DMS79 (cell line): ENCODE results near the gene UNC79.

Source experiments
- DNase-seq: peaks from one replicate; lab custom pipeline; 2025; lab: John Stamatoyannopoulos, UW

Gene UNC79

DNA sequence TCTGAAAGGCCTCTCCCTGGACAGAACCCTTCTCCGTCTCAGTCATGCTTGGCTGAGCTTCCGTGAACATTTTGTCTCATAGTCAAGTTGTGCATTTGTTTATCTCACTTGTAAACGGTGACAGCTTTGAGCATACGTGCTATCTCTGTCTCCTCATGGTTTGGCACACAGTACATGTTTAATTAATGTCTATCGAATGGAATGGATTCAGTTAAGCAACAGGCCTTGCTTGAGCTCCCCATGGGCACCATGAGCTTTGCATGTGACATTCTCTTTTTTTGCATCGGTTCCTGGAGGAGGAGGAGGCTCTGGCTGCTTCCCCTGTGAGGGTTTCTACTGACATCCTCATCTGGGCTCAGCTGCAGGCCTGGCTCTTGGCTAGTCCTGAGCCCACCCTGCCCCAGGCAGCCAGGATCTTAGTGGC is 277.6 kb downstream of the UNC79 start:
- peak; percentile 49 for DNase-seq

DNA sequence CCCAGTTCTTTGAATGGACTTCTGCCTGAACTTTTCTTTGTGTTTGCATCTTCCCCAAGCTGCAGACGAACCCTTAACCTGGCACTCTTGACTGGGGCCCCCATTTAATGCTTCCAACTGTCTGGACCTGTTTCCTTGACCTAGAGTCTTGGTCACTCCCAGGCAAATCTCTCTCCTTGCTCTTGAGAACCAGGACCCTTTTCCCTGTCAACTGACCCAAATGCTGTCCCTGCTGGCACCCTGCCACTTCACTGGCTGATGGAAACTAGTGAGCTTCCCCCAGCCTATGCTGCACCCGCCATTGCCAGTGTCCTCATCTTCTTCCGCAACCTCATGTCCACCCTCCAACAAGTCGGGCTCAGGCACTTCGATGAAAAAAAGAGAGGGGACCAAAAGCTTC is 278.1 kb downstream of the UNC79 start:
- DNase-seq: no peak

GRCh38 chr14:93709249-93709648 is 278.5 kb downstream of the UNC79 start:
- DNase-seq: no peak

DNA sequence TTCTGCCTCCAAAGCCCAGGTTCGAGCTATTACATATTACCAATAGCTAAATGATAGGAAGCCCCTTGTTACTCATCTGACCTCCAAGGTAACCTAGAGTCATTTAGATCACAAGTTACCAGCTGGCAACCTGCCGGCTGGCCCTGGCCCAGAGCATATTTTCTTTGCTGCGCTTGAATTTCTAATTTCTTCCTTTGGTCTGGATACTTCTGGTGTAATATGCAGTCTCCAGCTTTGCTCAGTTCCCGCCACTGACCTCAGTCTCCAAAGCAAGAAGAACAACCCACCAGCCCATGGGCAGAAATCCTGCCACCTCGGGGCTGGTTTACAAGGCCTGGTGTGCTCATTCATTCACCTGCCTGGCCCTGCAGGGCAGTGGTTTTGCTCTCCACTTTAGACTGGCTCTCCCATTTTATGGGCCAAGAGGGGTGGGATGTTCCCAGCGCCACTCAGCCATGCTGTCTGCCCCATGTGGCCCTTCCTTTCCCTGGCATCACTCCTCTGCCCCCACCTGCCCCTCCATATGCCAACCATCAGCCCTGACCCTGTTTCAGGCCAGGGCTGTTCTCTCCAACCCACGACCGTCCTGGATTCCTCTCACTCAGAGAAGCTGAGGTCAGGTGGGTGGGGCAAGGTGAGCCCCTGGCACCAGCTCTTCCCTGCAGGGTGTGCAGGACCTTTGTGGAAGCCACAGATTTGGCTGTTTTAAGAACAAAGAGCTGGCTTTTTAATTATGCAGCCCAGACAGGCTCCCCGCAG is 281.5 kb downstream of the UNC79 start:
- peak; percentile 91 for DNase-seq

GRCh38 chr14:93712838-93713724 is 282.3 kb downstream of the UNC79 start:
- DNase-seq: peak; percentile 94

GRCh38 chr14:93713726-93714405 is 283.1 kb downstream of the UNC79 start:
- DNase-seq: no peak

DNA sequence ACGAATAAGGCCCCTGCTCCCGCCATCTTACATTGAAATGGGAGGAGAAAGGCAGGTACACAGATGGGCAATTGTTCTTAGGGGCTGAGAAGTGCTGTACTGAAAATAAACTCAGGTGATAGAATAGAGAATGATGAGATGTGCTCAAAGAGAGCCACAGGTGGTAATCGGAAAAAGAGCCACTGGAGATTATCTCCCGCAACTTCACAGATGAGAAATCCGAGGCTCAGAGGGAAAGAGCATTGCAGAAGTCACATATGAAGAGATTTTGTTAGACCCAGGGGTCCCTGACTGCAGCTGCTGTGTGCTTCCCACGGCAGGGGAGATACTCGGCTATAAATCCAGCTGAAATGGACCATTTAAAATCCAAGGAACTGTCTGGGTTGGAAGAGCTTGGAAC is 283.9 kb downstream of the UNC79 start:
- no peak for DNase-seq

GRCh38 chr14:93715279-93715927 is 284.7 kb downstream of the UNC79 start:
- no peak for DNase-seq

GRCh38 chr14:93716002-93716745 is 285.4 kb downstream of the UNC79 start:
- DNase-seq: no peak

DNA sequence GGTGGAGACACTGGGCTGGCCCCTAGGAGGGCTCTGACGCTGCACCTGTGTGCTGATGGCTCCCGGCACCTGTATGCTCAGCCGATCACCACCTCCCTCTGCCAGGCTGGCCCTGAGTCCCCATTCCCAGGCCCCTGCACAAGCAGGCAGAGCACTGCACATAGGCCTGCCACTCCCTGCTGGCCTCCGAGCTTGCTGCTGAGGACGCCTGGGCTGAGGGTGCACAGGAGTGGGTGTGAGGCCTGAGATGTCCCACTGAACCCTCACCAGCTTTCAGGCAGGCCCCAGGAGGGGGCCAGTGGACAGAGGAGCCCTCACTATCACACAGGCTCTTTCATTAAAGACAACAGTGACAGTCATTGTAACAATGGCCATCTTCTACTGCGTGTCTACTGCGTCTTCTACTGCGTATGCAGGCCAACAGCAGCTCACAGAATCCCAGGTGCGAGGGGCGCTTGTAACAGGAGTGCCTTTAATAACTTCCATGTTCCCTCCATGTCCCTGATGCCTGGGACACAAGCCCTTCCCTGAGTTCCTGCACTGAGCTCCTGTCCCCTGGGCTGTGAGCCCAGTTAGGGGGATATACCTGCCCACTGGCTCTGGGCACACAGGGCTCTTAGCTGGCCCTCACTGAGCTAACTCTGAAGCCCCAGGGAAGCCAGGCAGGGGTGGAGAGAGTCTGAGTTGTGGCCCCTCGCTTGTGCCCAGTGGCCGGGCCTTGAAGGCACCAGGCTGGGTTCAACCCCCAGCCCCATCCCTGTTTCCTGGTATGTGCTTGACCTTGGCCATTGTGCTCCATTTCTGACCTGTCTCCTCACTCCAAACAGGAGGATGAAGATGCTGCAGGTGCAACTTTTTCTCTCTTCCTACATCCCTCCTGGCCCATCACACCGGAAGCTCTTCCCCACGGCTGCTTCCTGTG is 286.3 kb downstream of the UNC79 start:
- no peak for DNase-seq

DNA sequence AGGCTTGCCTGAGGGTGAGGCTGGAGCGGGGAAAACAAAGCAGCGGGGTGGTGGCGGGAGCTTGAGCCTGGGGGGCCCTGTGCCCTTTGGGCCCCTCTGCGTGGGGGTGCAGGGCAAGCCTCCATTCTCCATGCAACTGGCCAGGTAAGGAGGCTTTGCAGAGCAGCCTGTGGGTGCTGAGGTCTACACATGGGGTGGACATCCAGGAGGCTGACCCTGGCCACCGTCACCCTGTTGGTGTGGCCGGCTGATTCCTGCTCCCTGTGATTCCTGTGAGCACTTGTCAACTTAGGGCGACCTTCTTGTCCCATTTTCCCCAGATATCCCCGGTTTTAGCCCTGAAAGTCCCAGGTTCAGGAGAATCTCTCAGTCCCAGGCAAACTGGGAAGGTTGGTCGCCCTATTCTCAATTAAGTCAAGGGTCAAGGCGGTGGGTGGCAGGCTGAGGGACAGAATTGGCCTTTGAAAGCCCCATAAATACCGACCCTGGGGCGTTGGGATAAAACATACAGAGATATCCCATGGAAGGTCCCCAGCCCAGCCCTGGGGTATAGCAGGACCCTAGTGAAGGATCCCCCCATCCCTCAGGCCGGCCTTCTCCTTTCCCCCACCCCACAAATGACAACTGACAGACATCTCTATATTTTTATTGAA is 287.1 kb downstream of the UNC79 start:
- no peak for DNase-seq

DNA sequence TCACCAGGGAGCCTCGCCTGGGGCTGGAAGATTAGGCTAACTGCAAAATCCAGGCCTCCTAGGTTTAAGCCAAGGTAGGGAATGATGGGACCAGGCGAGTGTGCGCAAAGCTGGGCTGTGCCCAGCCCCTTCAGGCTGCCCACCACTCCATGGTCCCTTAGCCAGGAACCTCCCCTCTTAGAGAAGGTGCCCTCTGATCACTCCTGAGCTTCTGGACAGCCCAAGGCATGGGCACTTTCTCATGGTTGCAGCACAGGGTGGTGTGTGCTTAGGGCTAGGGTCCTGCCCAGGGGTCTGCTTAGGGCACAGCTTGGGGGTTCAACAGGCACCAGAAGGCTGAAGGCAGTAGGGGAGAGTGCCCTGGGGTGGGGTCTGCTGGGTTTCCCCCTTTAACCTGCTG is 288.5 kb downstream of the UNC79 start:
- no peak for DNase-seq

DNA sequence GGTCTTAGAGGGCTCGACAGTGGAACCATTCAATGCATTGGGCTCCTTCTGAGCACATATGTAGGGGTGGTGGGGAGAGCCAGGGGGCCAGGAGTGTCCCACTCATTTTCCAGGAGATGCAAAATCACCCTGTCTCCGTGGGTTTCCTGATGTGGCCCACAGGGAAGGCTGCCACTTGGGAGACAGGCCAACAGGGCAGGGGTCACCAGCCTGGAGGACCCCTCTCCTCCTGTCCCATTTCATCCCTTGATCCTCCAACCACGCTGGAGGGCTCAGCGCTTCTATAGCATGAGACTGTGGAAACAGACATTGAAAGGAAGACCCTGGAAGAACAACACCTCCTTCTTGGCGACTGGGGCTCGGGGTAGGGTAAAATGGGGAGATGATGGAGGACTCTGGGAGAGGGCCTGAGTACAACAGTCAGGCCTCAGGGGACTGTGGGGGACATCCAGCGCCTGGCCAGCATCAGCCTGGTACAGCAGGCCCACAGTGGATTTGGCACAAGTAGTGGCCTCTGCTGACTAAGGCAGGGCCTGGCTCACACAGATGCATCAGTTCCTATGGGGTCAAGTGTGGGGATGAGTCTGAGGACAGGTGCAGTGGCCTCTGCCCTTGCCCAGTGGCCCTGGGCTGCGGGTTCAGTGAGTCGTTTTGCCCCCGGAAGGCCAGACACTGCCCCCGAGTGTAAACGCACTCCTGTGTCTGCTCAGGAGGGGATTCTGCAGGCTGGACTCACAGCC is 289.5 kb downstream of the UNC79 start:
- no peak for DNase-seq

DNA sequence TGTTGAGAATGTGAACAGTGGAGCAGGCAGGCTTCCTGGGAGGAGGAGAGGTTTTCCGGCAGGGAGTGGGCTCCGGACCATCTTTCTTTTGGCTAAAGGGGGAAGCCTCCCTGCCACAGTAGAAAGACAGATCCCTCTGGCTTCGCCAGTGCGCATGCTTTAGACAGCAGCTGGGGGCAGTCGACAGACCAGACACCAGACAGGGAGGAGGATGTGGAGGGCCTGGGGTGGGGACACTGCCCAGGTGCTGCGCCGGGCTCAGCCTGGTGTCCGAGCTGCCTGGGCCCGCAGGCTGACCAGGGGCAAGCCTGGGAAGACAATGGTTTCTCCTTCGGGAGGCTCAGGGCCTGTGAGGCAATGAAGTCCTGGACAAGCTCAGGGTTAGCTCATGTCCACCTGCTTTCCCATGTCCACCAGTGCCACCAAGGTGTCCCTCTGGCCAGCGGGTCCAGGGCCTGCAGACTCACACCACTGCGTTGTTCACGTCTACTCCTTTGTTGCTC is 290.3 kb downstream of the UNC79 start:
- DNase-seq: no peak

DNA sequence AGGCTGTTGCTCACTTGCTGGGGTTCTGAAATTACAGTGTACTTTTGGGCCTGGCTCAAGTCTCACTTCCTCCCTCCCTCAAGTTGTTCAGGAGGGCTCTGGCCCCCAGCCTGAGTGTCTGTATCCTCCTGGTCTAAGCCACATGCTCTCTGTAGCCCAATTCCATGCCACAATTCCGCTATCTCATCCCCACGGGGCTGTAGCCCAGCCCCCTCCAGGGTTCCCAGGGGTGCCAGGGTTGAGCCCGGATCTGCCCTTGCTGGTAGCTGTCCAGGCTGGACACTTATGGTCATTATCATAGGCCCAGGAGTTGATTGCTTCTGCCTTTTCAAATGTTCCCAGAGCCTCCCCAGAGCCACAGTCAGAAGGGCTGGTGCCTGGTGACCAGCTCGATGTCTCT is 292.3 kb downstream of the UNC79 start:
- no peak for DNase-seq

DNA sequence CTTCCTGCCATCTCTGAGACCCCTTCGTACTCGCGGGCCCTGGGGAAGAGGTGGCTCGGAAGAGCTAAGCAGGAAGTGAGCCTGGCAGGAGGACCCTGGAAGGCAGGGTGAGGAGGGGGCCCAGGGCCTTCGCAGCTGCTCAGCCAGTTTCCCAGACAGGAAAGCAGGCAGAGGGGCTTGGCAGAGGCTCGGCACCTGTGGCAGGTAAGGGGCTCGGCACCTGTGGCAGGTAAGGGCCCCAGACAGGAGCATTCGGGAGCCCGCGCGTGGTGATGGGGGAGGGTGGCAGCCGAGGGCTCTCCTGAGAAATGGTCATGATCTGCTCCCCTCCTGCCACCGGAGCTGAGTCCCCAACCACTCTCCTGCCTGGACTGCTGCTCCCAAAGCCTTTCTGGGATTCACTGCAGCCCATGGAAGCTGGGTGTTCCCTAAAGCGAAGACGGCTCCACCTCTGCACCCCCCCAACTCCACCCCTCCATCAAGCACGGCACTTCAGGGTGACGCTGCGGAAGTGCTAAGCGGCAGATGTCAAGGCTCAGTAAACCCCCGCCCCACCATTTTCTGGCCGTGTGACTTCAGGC is 294.4 kb downstream of the UNC79 start:
- no peak for DNase-seq

DNA sequence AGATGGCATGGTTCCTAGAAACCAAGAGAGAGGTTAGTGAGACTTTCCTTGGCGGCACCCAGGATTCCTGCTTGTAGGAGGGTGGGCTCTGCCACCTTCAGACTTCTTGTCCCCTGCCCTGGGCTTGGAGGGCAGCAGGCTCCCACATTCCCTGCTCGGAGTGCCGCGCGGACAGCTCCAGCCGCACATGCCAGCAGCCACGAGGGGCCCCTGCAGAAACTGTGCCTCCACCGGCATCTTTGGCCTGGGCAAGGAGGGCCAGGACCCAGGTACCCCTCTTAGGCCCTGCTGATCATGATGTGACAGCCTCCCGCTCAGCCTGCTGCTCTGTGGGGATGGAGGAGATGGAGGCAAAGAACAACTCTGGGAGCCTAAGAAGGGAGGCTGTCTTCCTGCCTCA is 295.3 kb downstream of the UNC79 start:
- DNase-seq: no peak

DNA sequence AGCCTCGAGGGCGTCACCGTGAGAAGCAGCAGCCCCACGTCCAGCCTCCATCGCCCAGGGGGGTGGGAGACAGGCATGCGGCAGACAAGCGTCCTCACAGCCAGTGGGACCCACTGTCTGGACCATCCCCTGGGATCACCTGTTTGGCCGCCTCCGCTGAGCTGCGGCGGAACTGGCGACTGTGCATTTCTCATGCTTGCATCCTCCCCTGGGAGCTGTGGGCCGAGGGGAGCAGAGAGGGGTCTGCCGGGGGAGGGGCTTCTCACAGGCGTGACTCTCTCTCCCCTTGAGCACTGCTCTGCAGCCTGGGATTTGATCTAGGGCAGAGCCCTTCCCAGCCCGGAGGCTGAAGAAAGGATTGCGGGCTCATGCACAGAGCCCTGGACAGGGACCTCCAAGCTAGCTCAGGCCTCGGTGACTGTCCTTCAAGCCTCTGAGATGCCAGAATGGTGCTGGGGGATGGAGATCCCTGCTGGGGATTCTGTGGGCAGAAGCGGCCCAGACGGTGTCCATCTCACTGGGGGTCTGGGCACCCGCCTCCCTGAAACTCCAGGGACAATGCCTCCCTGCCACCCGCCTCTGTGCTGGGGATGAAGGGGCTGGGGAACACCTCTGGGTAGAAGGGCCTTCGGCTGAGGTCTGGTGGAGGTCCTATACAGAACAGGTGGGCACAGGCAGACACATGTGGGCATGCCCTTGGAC is 296.5 kb downstream of the UNC79 start:
- no peak for DNase-seq
